Duodenal mucosa (tissue), 2 donors: ENCODE measurements around the gene NLRC3.

ENCODE experiments used
- H3K27ac ChIP-seq: one replicate; pipeline ENCODE4 v1.7.0; 2013; ENCODE audit warnings: low read depth, low read length
- H3K27me3 ChIP-seq, 2 donors: one replicate each; pipeline ENCODE4 v1.7.0; 2013; ENCODE audit warnings: low read length in 2 of 2, control low read depth in 1 of 2; ENCODE audit not compliant: insufficient read depth in 2 of 2, control insufficient read depth in 1 of 2
- H3K36me3 ChIP-seq, 2 donors: one replicate each; pipeline ENCODE4 v1.7.0; 2013; ENCODE audit warnings: low read length in 2 of 2, control low read depth in 1 of 2; ENCODE audit not compliant: insufficient read depth in 2 of 2, control insufficient read depth in 1 of 2
- H3K4me1 ChIP-seq, 2 donors: one replicate each; pipeline ENCODE4 v1.7.0; 2013; ENCODE audit warnings: low read length in 2 of 2, control low read depth in 1 of 2; ENCODE audit not compliant: insufficient read depth in 2 of 2, control insufficient read depth in 1 of 2
- H3K4me3 ChIP-seq, 2 donors: one replicate each; pipeline ENCODE4 v1.7.0; 2013; ENCODE audit warnings: low read length in 2 of 2, low read depth in 1 of 2
- H3K9ac ChIP-seq, 2 donors: one replicate each; pipeline ENCODE4 v1.7.0; 2013; ENCODE audit warnings: low read length in 2 of 2, low read depth in 1 of 2
- H3K9me3 ChIP-seq, 2 donors: one replicate each; pipeline ENCODE4 v1.7.0; 2013; ENCODE audit warnings: low read length in 2 of 2, control low read depth in 1 of 2; ENCODE audit not compliant: control insufficient read depth in 1 of 2

Gene NLRC3

GRCh38 chr16:3550851-3551847 is 26.1 kb downstream of the NLRC3 start:
- no peaks in the 10 kb centered on the region for H3K27me3 ChIP-seq
- H3K36me3 ChIP-seq = peaks cover 0 to 5% of the 10 kb centered on the region in 2 donors
- no peaks in the 10 kb centered on the region for H3K9me3 ChIP-seq
- no peak overlapping the region for H3K27ac ChIP-seq
- no peak overlapping the region for H3K4me3 ChIP-seq
- H3K9ac ChIP-seq = no peak overlapping the region
- no peaks in the 10 kb centered on the region for H3K4me1 ChIP-seq

- no peak overlapping the region for H3K9ac ChIP-seq
- H3K4me1 ChIP-seq = no peaks in the 10 kb centered on the region
- no peaks in the 10 kb centered on the region for H3K9me3 ChIP-seq
- peaks cover 0 to 5% of the 10 kb centered on the region in 2 donors for H3K36me3 ChIP-seq
- H3K27me3 ChIP-seq = no peaks in the 10 kb centered on the region
- no peak overlapping the region for H3K4me3 ChIP-seq
- no peak overlapping the region for H3K27ac ChIP-seq
Observed at GRCh38 chr16:3549906-3550305, 27.3 kb downstream of the NLRC3 start.

- H3K27me3 ChIP-seq = no peaks in the 10 kb centered on the region
- H3K27ac ChIP-seq = no peak overlapping the region
- no peak overlapping the region for H3K9ac ChIP-seq
- H3K9me3 ChIP-seq = no peaks in the 10 kb centered on the region
- no peak overlapping the region for H3K4me3 ChIP-seq
- no peaks in the 10 kb centered on the region for H3K4me1 ChIP-seq
- H3K36me3 ChIP-seq = peaks cover 0 to 5% of the 10 kb centered on the region in 2 donors
Observed at GRCh38 chr16:3548859-3549258, 28.3 kb downstream of the NLRC3 start.

GRCh38 chr16:3548445-3548844 is 28.8 kb downstream of the NLRC3 start:
- Histone ChIP-seq H3K4me3 (no peak overlapping the region), H3K9ac (no peak overlapping the region), H3K4me1 (no peaks in the 10 kb centered on the region), H3K27me3 (no peaks in the 10 kb centered on the region), H3K27ac (no peak overlapping the region), H3K36me3 (peaks cover 0 to 5% of the 10 kb centered on the region in 2 donors), H3K9me3 (no peaks in the 10 kb centered on the region)

- H3K27ac ChIP-seq = no peak overlapping the region
- no peaks in the 10 kb centered on the region for H3K4me1 ChIP-seq
- peaks cover 0 to 2% of the 10 kb centered on the region in 2 donors for H3K36me3 ChIP-seq
- H3K27me3 ChIP-seq = no peaks in the 10 kb centered on the region
- H3K9me3 ChIP-seq = no peaks in the 10 kb centered on the region
- H3K9ac ChIP-seq = no peak overlapping the region
- no peak overlapping the region for H3K4me3 ChIP-seq
Observed at GRCh38 chr16:3546986-3547682, 30.1 kb downstream of the NLRC3 start.

- H3K27me3 ChIP-seq = no peaks in the 10 kb centered on the region
- peaks cover 0 to 18% of the 10 kb centered on the region in 2 donors for H3K36me3 ChIP-seq
- no peak overlapping the region for H3K4me3 ChIP-seq
- H3K27ac ChIP-seq = no peak overlapping the region
- no peaks in the 10 kb centered on the region for H3K4me1 ChIP-seq
- H3K9ac ChIP-seq = no peak overlapping the region
- H3K9me3 ChIP-seq = no peaks in the 10 kb centered on the region
Observed at GRCh38 chr16:3542601-3543373, 34.4 kb downstream of the NLRC3 start.

- Histone ChIP-seq H3K4me1 (no peaks in the 10 kb centered on the region), H3K9ac (no peak overlapping the region), H3K27ac (no peak overlapping the region)
Observed at GRCh38 chr16:3541527-3542155, 35.6 kb downstream of the NLRC3 start.

GRCh38 chr16:3538222-3538621 is 39.0 kb downstream of the NLRC3 start:
- H3K27ac ChIP-seq = no peak overlapping the region
- peaks cover 12 to 36% of the 10 kb centered on the region in 2 donors for H3K36me3 ChIP-seq
- H3K4me3 ChIP-seq = no peak overlapping the region
- H3K9me3 ChIP-seq = no peaks in the 10 kb centered on the region
- no peaks in the 10 kb centered on the region for H3K4me1 ChIP-seq
- H3K9ac ChIP-seq = no peak overlapping the region
- H3K27me3 ChIP-seq = no peaks in the 10 kb centered on the region

More at GRCh38 chr16:3541527-3542155, 35.6 kb downstream of the NLRC3 start:
- no peaks in the 10 kb centered on the region for H3K9me3 ChIP-seq
- H3K36me3 ChIP-seq = peaks cover 4 to 18% of the 10 kb centered on the region in 2 donors
- H3K27me3 ChIP-seq = no peaks in the 10 kb centered on the region
- H3K4me3 ChIP-seq = no peak overlapping the region

- peaks cover 15 to 42% of the 10 kb centered on the region in 2 donors for H3K36me3 ChIP-seq
- H3K4me3 ChIP-seq = no peak overlapping the region
- H3K27me3 ChIP-seq = no peaks in the 10 kb centered on the region
- H3K9me3 ChIP-seq = no peaks in the 10 kb centered on the region
- no peak overlapping the region for H3K27ac ChIP-seq
- H3K9ac ChIP-seq = no peak overlapping the region
- H3K4me1 ChIP-seq = no peaks in the 10 kb centered on the region
Observed at GRCh38 chr16:3536851-3537250, 40.4 kb downstream of the NLRC3 start.
